Breast epithelium (tissue), 4 donors: ENCODE data around the gene ATXN10. TPM values are rescaled to one million over a fixed set of nuclear protein-coding genes. Genes with fewer than 3 reads are reported as not detected.

ENCODE experiments used
- DNase-seq, 2 donors: peaks; one replicate each; pipeline ENCODE4 v3.0.0-alpha.2; 2019; ENCODE audit warnings: low spot score in 2 of 2
- H3K27ac ChIP-seq, 2 donors: fragments of 200-600 bp; sonication (generic) in 1 of 2; one replicate each; pipeline ENCODE4 v1.5.1; 2016 to 2019; ENCODE audit warnings: mild to moderate bottlenecking in 1 of 2
- H3K27me3 ChIP-seq, 2 donors: fragments of 200-600 bp; sonication (generic) in 1 of 2; one replicate each; pipeline versions ENCODE4 v1.5.1 to v1.6.0; 2017 to 2019; ENCODE audit warnings: control low read depth in 1 of 2, mild to moderate bottlenecking in 1 of 2
- H3K36me3 ChIP-seq: fragments of 200-600 bp; one replicate; pipeline ENCODE4 v1.5.1; 2019
- H3K4me1 ChIP-seq, 2 donors: fragments of 200-600 bp; sonication (generic); one replicate each; pipeline ENCODE4 v1.5.1; 2016 to 2019; ENCODE audit warnings: control low read depth in 1 of 2
- H3K4me3 ChIP-seq, 3 donors: fragments of 200-600 bp; sonication (generic); 1 replicate in 2 of 3; 2 replicates in 1 of 3; pipeline ENCODE4 v1.5.1; 2016 to 2019; ENCODE audit warnings: mild to moderate bottlenecking in 3 of 3, moderate library complexity in 2 of 3
- H3K9me3 ChIP-seq, 2 donors: fragments of 200-600 bp; sonication (generic) in 1 of 2; one replicate each; pipeline ENCODE4 v1.5.1; 2016 to 2019; ENCODE audit warnings: control low read depth in 1 of 2
- POLR2A ChIP-seq: fragments of 450-650 bp; IDR thresholded peaks from one replicate; pipeline ENCODE4 v1.6.1; 2016; ENCODE audit warnings: antibody characterized with exemption, mild to moderate bottlenecking, moderate library complexity
- POLR2AphosphoS5 ChIP-seq, 3 donors: sonication (generic); formaldehyde crosslinking; IDR thresholded peaks; one replicate each; pipeline ENCODE4 v1.6.1; 2017; ENCODE audit warnings: antibody characterized with exemption in 3 of 3
- intact Hi-C: fragments of 100-400 bp; cut with DNase I; formaldehyde crosslinking; loops from one replicate; pipeline ENCODE4 v1.15.1; 2023; ENCODE audit warnings: low total_unique reads
- total RNA-seq, 3 donors: library from RNA; depleted of rRNA; stranded (reverse); fragments of >200 nt; gene quantifications; one replicate each; pipeline ENCODE4 v1.1.0, GENCODE V29; 2016
- TF ChIP-seq, protein P1 (sequence below), 3 donors: fragments of 450-650 bp; IDR thresholded peaks; one replicate each; pipeline ENCODE4 v1.5.1; 2016 to 2017; ENCODE audit warnings: antibody characterized with exemption in 3 of 3, mild to moderate bottlenecking in 3 of 3, moderate library complexity in 3 of 3

Gene ATXN10
- total RNA-seq, 3 donors from 2014 or later, result 78.6 to 145 (median 138) TPM

DNA sequence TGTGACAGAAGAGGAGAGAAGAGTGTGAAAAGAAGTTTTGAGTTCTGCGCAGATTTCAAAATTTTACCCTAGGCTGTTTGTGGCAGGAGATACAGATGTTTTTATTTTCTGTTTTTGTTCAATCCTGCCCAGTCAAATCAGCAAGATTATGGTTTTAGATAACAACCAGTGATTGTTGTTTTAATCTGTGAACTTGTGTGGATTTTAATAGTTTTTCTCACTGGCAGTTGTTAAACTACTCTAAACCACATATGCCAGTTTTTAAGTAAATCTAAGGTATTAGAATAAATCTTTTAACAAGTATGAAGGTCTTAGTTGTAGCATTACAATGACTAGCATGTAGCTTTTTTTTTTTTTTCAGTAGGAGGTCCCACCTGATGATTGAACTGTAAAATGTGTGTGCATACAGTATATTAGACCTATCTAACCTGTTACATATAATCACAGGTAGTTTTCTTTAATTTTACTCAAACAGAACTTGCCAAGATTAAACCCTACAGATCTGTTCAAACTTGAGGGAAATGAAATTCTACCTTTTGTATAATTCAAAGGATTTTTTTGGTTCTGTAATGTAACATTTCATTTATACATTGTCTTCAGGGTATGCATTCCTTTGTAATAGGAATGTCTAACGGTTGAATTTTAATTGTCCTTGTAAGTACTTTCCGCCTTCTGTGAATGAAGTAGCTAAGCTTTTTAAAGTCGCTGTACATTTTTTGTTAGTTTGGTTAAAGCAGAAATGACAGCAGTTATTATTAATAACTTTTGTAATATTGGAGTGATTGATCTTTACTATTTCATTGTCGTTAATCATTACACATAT, 13.3 kb downstream of the ATXN10 start:
- DNase-seq, result no peak
- TF ChIP-seq POLR2A, result no peak
- H3K4me1 ChIP-seq, result peaks cover 0 to 12% of the 10 kb centered on the region in 2 donors
- H3K9me3 ChIP-seq, result no peaks in the 10 kb centered on the region
- no peak overlapping the region for H3K4me3 ChIP-seq
- H3K36me3 ChIP-seq, result no peaks in the 10 kb centered on the region
- no peak overlapping the region for H3K27ac ChIP-seq
- H3K27me3 ChIP-seq, result no peaks in the 10 kb centered on the region
- intact Hi-C loops, result no loop called here

DNA sequence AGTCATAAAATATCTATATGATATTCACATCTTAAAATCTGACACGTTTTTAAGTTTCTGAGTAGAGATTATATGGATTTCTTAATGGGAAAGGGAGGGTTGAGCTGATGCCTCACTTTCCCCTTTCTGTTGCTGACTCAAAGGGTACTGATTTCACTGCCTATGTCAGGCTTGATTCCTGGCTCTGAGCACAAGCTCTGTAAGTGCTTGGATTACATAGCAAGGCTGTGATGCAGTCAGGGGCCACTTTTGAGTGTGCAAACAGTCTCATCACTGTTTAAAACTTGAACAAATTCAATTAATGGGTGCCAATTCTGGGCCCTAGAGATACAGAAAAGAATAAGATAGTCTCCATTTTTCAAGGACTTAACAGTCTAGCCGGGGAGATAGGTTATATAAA, 14.4 kb downstream of the ATXN10 start:
- no peak for DNase-seq
- H3K4me3 ChIP-seq, result no peak overlapping the region
- no peaks in the 10 kb centered on the region for H3K36me3 ChIP-seq
- intact Hi-C loops, result no loop called here
- H3K9me3 ChIP-seq, result no peaks in the 10 kb centered on the region
- H3K4me1 ChIP-seq, result peaks cover 0 to 8% of the 10 kb centered on the region in 2 donors
- H3K27ac ChIP-seq, result no peak overlapping the region
- H3K27me3 ChIP-seq, result no peaks in the 10 kb centered on the region
- TF ChIP-seq POLR2A (no peak), POLR2AphosphoS5 (IDR thresholded peaks at IDR 0.05) (no peak)
- TF ChIP-seq, protein P1, sequence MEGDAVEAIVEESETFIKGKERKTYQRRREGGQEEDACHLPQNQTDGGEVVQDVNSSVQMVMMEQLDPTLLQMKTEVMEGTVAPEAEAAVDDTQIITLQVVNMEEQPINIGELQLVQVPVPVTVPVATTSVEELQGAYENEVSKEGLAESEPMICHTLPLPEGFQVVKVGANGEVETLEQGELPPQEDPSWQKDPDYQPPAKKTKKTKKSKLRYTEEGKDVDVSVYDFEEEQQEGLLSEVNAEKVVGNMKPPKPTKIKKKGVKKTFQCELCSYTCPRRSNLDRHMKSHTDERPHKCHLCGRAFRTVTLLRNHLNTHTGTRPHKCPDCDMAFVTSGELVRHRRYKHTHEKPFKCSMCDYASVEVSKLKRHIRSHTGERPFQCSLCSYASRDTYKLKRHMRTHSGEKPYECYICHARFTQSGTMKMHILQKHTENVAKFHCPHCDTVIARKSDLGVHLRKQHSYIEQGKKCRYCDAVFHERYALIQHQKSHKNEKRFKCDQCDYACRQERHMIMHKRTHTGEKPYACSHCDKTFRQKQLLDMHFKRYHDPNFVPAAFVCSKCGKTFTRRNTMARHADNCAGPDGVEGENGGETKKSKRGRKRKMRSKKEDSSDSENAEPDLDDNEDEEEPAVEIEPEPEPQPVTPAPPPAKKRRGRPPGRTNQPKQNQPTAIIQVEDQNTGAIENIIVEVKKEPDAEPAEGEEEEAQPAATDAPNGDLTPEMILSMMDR (IDR thresholded peaks at IDR 0.05), result no peak

DNA sequence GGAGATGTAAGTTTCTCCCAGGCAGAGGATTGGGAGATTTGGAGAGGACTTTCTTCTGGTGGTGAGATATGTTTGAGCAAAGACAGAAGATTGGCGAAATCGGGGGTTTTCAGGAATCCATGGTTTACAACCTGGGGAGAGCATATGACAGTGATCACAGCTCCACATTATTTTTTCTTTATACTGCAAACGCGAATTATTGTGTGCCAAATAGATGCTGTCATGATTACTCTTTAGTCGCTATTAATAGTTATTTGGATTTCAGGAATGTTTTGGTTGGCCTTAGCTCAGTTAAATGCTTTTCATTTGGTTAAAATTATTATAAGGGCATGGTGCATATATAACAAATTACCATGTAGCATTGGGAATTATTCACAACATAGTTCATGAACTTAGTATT, 15.2 kb downstream of the ATXN10 start:
- no peak for DNase-seq
- no peak overlapping the region for H3K4me3 ChIP-seq
- no peaks in the 10 kb centered on the region for H3K27me3 ChIP-seq
- no peaks in the 10 kb centered on the region for H3K36me3 ChIP-seq
- no peak overlapping the region for H3K27ac ChIP-seq
- intact Hi-C loops, result no loop called here
- TF ChIP-seq POLR2AphosphoS5 (IDR thresholded peaks at IDR 0.05) (no peak), POLR2A (no peak)
- TF ChIP-seq, protein P1 (IDR thresholded peaks at IDR 0.05), result no peak
- H3K9me3 ChIP-seq, result no peaks in the 10 kb centered on the region
- H3K4me1 ChIP-seq, result peaks cover 0 to 6% of the 10 kb centered on the region in 2 donors

DNA sequence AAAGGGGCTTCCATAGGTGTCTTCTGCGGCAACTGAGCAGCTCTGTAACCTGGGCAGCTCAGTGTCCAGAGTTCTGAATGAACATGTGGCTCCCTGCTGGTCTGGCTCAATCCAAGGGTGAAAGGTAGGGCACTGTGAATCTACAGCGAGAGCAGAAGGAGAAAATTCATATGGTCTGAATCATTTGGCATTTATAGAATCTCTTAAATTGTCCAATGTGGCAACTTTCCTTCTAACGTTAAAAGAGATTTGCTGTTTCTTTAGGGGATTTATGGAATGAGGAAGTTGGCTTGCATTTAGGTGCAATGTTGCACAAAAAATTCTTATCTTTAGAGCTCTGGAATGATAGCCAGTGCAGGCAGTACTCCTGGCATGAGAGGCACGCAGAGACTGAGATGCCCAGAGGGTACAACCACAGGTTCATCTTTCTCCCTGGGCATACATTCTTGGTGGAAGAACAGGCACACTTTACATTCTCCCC, 17.0 kb downstream of the ATXN10 start:
- TF ChIP-seq, protein P1 (IDR thresholded peaks at IDR 0.05), result no peak
- no peak for TF ChIP-seq POLR2A
- TF ChIP-seq POLR2AphosphoS5 (IDR thresholded peaks at IDR 0.05), result no peak
- intact Hi-C loops, result no loop called here
- peaks cover 0 to 6% of the 10 kb centered on the region in 2 donors for H3K4me1 ChIP-seq
- no peak for DNase-seq
- no peaks in the 10 kb centered on the region for H3K36me3 ChIP-seq
- no peaks in the 10 kb centered on the region for H3K27me3 ChIP-seq
- no peak overlapping the region for H3K4me3 ChIP-seq
- H3K9me3 ChIP-seq, result no peaks in the 10 kb centered on the region
- H3K27ac ChIP-seq, result peak overlapping the region; percentile 27 to 37

DNA sequence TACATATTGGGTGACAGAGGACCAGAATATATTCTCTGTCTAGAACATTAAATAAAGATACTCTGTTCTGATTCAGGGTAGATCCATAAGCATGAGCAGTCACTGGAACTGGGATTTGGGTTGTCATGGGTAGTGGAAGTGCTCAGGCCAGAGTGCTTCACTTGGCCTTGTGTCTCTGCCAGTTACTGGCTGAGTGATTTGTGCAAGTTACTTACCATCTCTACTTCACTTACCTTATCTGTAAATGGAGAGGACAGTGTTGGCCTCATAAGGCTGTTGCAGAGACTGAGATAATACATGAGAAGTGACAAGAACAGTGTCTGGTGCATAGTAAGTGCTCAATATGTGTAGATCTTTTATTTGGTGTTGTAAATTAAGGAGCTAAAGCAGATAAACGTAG, 17.6 kb downstream of the ATXN10 start:
- no peak overlapping the region for H3K4me3 ChIP-seq
- peak overlapping the region in 1 of 2 donors; percentile 27 for H3K27ac ChIP-seq
- no peak for TF ChIP-seq POLR2A
- TF ChIP-seq, protein P1 (IDR thresholded peaks at IDR 0.05), result no peak
- TF ChIP-seq POLR2AphosphoS5 (IDR thresholded peaks at IDR 0.05), result no peak
- H3K4me1 ChIP-seq, result peaks cover 0 to 4% of the 10 kb centered on the region in 2 donors
- DNase-seq, result no peak
- intact Hi-C loops, result no loop called here
- no peaks in the 10 kb centered on the region for H3K27me3 ChIP-seq
- no peaks in the 10 kb centered on the region for H3K36me3 ChIP-seq
- H3K9me3 ChIP-seq, result no peaks in the 10 kb centered on the region
